Measurements from ENCODE around the gene ABHD8. TPM values are rescaled to one million over a fixed set of nuclear protein-coding genes. Genes with fewer than 3 reads are reported as not detected.

ABHD8 gene
- total and polyA plus RNA-seq, 2 of the 13 experiments (the other 11 are each of a cell fraction or from before 2014, with no cell fraction given) = 6.3 to 7.2 TPM

- TF ChIP-seq MLXIP (CRISPR knock-in tag; IDR thresholded peaks at IDR 0.05; ENCODE audit: borderline replicate concordance) = no peak
- TF ChIP-seq NFKBIZ (CRISPR knock-in tag; IDR thresholded peaks at IDR 0.05) = 0 out of 2 replicates have a peak, but pooled peaks have one; percentile 24
- TF ChIP-seq CSRNP1 (CRISPR knock-in tag; IDR thresholded peaks at IDR 0.05) = no peak
- TF ChIP-seq ZNF761 (CRISPR knock-in tag; conservative IDR thresholded peaks at IDR 0.05) = no peak
- no peak for TF ChIP-seq ZNF335 (CRISPR knock-in tag; IDR thresholded peaks at IDR 0.05)
- peak; percentile 53 for TF ChIP-seq ZNF772 (CRISPR knock-in tag; IDR thresholded peaks at IDR 0.05)
- TF ChIP-seq ZNF646 (CRISPR knock-in tag; IDR thresholded peaks at IDR 0.05) = no peak
- peak; percentile 55; the same call in 1 of the 2 replicates for TF ChIP-seq ZNF350 (CRISPR knock-in tag; IDR thresholded peaks at IDR 0.05; ENCODE audit: borderline replicate concordance, low read depth)
- TF ChIP-seq ARID5B (CRISPR knock-in tag; IDR thresholded peaks at IDR 0.05) = peak; percentile 42; the same call in 1 of the 2 replicates
- no peak for TF ChIP-seq TEF (CRISPR knock-in tag; IDR thresholded peaks at IDR 0.05)
Observed at GRCh38 chr19:17340871-17341357, 37.7 kb upstream of the ABHD8 start (continued).
